ENCODE data around the gene MED4.

DNA sequence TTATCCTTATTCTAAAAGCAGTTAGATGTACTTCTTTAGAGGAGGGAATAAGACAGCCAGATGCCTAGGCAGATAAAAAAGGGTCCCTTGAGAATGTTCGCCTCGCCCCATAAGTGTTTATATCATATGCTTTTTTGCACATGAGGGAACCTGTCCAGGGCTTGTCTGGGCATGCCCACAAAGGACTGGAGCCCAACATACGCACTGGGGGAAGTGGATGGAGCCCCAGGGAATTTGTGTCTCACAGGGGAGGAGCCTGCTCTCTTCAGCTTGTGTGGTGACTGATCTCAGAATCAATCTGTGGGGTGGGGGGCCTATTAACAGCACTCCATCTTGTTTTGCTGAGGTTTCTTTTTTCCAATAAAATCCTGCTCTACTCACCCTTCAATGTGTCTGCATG is 22.6 kb downstream of the MED4 start:
- TF ChIP-seq, protein P1, sequence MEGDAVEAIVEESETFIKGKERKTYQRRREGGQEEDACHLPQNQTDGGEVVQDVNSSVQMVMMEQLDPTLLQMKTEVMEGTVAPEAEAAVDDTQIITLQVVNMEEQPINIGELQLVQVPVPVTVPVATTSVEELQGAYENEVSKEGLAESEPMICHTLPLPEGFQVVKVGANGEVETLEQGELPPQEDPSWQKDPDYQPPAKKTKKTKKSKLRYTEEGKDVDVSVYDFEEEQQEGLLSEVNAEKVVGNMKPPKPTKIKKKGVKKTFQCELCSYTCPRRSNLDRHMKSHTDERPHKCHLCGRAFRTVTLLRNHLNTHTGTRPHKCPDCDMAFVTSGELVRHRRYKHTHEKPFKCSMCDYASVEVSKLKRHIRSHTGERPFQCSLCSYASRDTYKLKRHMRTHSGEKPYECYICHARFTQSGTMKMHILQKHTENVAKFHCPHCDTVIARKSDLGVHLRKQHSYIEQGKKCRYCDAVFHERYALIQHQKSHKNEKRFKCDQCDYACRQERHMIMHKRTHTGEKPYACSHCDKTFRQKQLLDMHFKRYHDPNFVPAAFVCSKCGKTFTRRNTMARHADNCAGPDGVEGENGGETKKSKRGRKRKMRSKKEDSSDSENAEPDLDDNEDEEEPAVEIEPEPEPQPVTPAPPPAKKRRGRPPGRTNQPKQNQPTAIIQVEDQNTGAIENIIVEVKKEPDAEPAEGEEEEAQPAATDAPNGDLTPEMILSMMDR (conservative IDR thresholded peaks at IDR 0.05; ENCODE audit: low read depth in 2 of 2) = no peak
- TF ChIP-seq EZH2 (IDR thresholded peaks at IDR 0.05; ENCODE audit: low read depth, unreplicated experiment) = no peak
- no peak for TF ChIP-seq ZNF114 (CRISPR knock-in tag; IDR thresholded peaks at IDR 0.05)
- TF ChIP-seq, protein P2, sequence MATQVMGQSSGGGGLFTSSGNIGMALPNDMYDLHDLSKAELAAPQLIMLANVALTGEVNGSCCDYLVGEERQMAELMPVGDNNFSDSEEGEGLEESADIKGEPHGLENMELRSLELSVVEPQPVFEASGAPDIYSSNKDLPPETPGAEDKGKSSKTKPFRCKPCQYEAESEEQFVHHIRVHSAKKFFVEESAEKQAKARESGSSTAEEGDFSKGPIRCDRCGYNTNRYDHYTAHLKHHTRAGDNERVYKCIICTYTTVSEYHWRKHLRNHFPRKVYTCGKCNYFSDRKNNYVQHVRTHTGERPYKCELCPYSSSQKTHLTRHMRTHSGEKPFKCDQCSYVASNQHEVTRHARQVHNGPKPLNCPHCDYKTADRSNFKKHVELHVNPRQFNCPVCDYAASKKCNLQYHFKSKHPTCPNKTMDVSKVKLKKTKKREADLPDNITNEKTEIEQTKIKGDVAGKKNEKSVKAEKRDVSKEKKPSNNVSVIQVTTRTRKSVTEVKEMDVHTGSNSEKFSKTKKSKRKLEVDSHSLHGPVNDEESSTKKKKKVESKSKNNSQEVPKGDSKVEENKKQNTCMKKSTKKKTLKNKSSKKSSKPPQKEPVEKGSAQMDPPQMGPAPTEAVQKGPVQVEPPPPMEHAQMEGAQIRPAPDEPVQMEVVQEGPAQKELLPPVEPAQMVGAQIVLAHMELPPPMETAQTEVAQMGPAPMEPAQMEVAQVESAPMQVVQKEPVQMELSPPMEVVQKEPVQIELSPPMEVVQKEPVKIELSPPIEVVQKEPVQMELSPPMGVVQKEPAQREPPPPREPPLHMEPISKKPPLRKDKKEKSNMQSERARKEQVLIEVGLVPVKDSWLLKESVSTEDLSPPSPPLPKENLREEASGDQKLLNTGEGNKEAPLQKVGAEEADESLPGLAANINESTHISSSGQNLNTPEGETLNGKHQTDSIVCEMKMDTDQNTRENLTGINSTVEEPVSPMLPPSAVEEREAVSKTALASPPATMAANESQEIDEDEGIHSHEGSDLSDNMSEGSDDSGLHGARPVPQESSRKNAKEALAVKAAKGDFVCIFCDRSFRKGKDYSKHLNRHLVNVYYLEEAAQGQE (IDR thresholded peaks at IDR 0.05; ENCODE audit: unreplicated experiment) = no peak
- no peak for TF ChIP-seq POLR2AphosphoS5 (IDR thresholded peaks at IDR 0.05; ENCODE audit: low read depth)
